Activated CD4-positive, alpha-beta memory T cell treated with anti-CD3 and anti-CD28 coated beads, Interleukin-2, amount 10 ng/mL, durations not matched to agents 7 days and 5 days (primary cell): ENCODE measurements around the gene ZNF438. TPM values are rescaled to one million over a fixed set of nuclear protein-coding genes. Genes with fewer than 3 reads are reported as not detected.

Source experiments
- CTCF ChIA-PET: fragments of 350-600 bp; sonication (Branson Sonifier 250); formaldehyde crosslinking; loops from one replicate; lab custom pipeline; 2021; ENCODE audit warnings: antibody characterized with exemption, inconsistent platforms; lab: Charles Lee
- POLR2A ChIA-PET: fragments of 350-600 bp; sonication (Branson Sonifier 250); formaldehyde crosslinking; loops from one replicate; lab custom pipeline; 2021; ENCODE audit warnings: antibody characterized with exemption; lab: Charles Lee
- DNase-seq: peaks from one replicate; pipeline ENCODE4 v3.0.0-alpha.2; 2020
- H3K27ac Mint-ChIP-seq: one replicate; pipeline ENCODE4 v1.8.0; 2021; ENCODE audit warnings: mild to moderate bottlenecking, mixed read lengths
- H3K27me3 Mint-ChIP-seq: one replicate; pipeline ENCODE4 v1.8.0; 2021; ENCODE audit warnings: mixed read lengths
- H3K36me3 Mint-ChIP-seq: one replicate; pipeline ENCODE4 v1.8.0; 2021; ENCODE audit warnings: low read depth, mixed read lengths
- H3K4me1 Mint-ChIP-seq: one replicate; pipeline ENCODE4 v1.8.0; 2021; ENCODE audit warnings: mixed read lengths
- H3K4me3 Mint-ChIP-seq: one replicate; pipeline ENCODE4 v1.8.0; 2021; ENCODE audit warnings: mild to moderate bottlenecking, mixed read lengths
- H3K9me3 Mint-ChIP-seq: one replicate; pipeline ENCODE4 v1.8.0; 2021; ENCODE audit warnings: mixed read lengths
- total RNA-seq, 2 experiments: library from RNA; stranded (reverse); gene quantifications; one replicate each; pipeline ENCODE4 v1.2.3, GENCODE V29; 2021

Gene ZNF438
- total RNA-seq, 2 experiments from 2014 or later = 6.3 to 6.5 TPM

- Mint-ChIP-seq H3K27ac (no peak overlapping the region), H3K4me3 (no peak overlapping the region), H3K9me3 (no peaks in the 10 kb centered on the region), H3K4me1 (no peaks in the 10 kb centered on the region), H3K27me3 (no peaks in the 10 kb centered on the region), H3K36me3 (no peaks in the 10 kb centered on the region)
- POLR2A ChIA-PET = no interaction called here
- CTCF ChIA-PET = interaction anchor here (0.7 kb wide), 1 partner anchor 50 kb away, joined by 3 read pairs; no protein-coding TSS in a partner anchor
- DNase-seq = no peak
Measured at GRCh38 chr10:30833628-30833970, 198.1 kb downstream of the ZNF438 start.

- H3K4me3 Mint-ChIP-seq = no peak overlapping the region
- no peak overlapping the region for H3K27ac Mint-ChIP-seq
- ChIA-PET POLR2A (no interaction called here), CTCF (no interaction called here)
- no peaks in the 10 kb centered on the region for H3K27me3 Mint-ChIP-seq
- no peaks in the 10 kb centered on the region for H3K4me1 Mint-ChIP-seq
- no peak for DNase-seq
- H3K36me3 Mint-ChIP-seq = no peaks in the 10 kb centered on the region
- H3K9me3 Mint-ChIP-seq = no peaks in the 10 kb centered on the region
Measured at GRCh38 chr10:30832749-30833627, 198.7 kb downstream of the ZNF438 start.

- H3K27ac Mint-ChIP-seq = no peak overlapping the region
Measured at GRCh38 chr10:30832001-30832748, 199.5 kb downstream of the ZNF438 start.

GRCh38 chr10:30831426-30831825, 200.2 kb downstream of the ZNF438 start:
- H3K27me3 Mint-ChIP-seq = no peaks in the 10 kb centered on the region
- DNase-seq = no peak
- H3K4me1 Mint-ChIP-seq = no peaks in the 10 kb centered on the region
- ChIA-PET CTCF (no interaction called here), POLR2A (no interaction called here)
- no peak overlapping the region for H3K4me3 Mint-ChIP-seq
- no peaks in the 10 kb centered on the region for H3K36me3 Mint-ChIP-seq
- H3K9me3 Mint-ChIP-seq = no peaks in the 10 kb centered on the region
- no peak overlapping the region for H3K27ac Mint-ChIP-seq

More at GRCh38 chr10:30832001-30832748, 199.5 kb downstream of the ZNF438 start:
- POLR2A ChIA-PET = no interaction called here
- no peaks in the 10 kb centered on the region for H3K27me3 Mint-ChIP-seq
- no peaks in the 10 kb centered on the region for H3K4me1 Mint-ChIP-seq
- CTCF ChIA-PET = no interaction called here
- H3K4me3 Mint-ChIP-seq = no peak overlapping the region
- no peak for DNase-seq
- no peaks in the 10 kb centered on the region for H3K36me3 Mint-ChIP-seq
- H3K9me3 Mint-ChIP-seq = no peaks in the 10 kb centered on the region

- ChIA-PET POLR2A (no interaction called here), CTCF (interaction anchor here (1.0 kb wide), 1 partner anchor 12 kb away, joined by 3 read pairs; no protein-coding TSS in a partner anchor)
- no peak for DNase-seq
- H3K27ac Mint-ChIP-seq = no peak overlapping the region
- no peaks in the 10 kb centered on the region for H3K9me3 Mint-ChIP-seq
- H3K36me3 Mint-ChIP-seq = no peaks in the 10 kb centered on the region
- no peaks in the 10 kb centered on the region for H3K4me1 Mint-ChIP-seq
- H3K4me3 Mint-ChIP-seq = no peak overlapping the region
- no peaks in the 10 kb centered on the region for H3K27me3 Mint-ChIP-seq
Measured at GRCh38 chr10:30830315-30831230, 201.1 kb downstream of the ZNF438 start.

GRCh38 chr10:30829901-30830300, 201.8 kb downstream of the ZNF438 start:
- no peak for DNase-seq
- no peaks in the 10 kb centered on the region for H3K36me3 Mint-ChIP-seq
- H3K9me3 Mint-ChIP-seq = no peaks in the 10 kb centered on the region
- no peaks in the 10 kb centered on the region for H3K27me3 Mint-ChIP-seq
- CTCF ChIA-PET = interaction anchor here (1.0 kb wide), 1 partner anchor 11 kb away, joined by 3 read pairs; no protein-coding TSS in a partner anchor
- H3K4me1 Mint-ChIP-seq = no peaks in the 10 kb centered on the region
- no peak overlapping the region for H3K4me3 Mint-ChIP-seq
- no peak overlapping the region for H3K27ac Mint-ChIP-seq
- POLR2A ChIA-PET = no interaction called here

GRCh38 chr10:30828680-30829079, 203.0 kb downstream of the ZNF438 start:
- ChIA-PET CTCF (no interaction called here), POLR2A (no interaction called here)
- Mint-ChIP-seq H3K9me3 (no peaks in the 10 kb centered on the region), H3K27me3 (no peaks in the 10 kb centered on the region), H3K4me1 (no peaks in the 10 kb centered on the region), H3K4me3 (no peak overlapping the region), H3K27ac (no peak overlapping the region), H3K36me3 (no peaks in the 10 kb centered on the region)
- no peak for DNase-seq

- Mint-ChIP-seq H3K27me3 (no peaks in the 10 kb centered on the region), H3K4me1 (no peaks in the 10 kb centered on the region)
- POLR2A ChIA-PET = no interaction called here
Measured at GRCh38 chr10:30828164-30828563, 203.5 kb downstream of the ZNF438 start.

GRCh38 chr10:30827531-30828120, 204.0 kb downstream of the ZNF438 start:
- CTCF ChIA-PET = no interaction called here
- POLR2A ChIA-PET = no interaction called here
- Mint-ChIP-seq H3K27me3 (no peaks in the 10 kb centered on the region), H3K4me1 (no peaks in the 10 kb centered on the region), H3K9me3 (no peaks in the 10 kb centered on the region), H3K36me3 (no peaks in the 10 kb centered on the region), H3K27ac (no peak overlapping the region), H3K4me3 (no peak overlapping the region)
- DNase-seq = no peak

More at GRCh38 chr10:30828164-30828563, 203.5 kb downstream of the ZNF438 start:
- Mint-ChIP-seq H3K9me3 (no peaks in the 10 kb centered on the region), H3K36me3 (no peaks in the 10 kb centered on the region), H3K27ac (no peak overlapping the region), H3K4me3 (no peak overlapping the region)
- CTCF ChIA-PET = no interaction called here
- DNase-seq = no peak

GRCh38 chr10:30826679-30827078, 205.0 kb downstream of the ZNF438 start:
- Mint-ChIP-seq H3K4me1 (no peaks in the 10 kb centered on the region), H3K36me3 (no peaks in the 10 kb centered on the region), H3K9me3 (no peaks in the 10 kb centered on the region), H3K27ac (no peak overlapping the region), H3K27me3 (no peaks in the 10 kb centered on the region), H3K4me3 (no peak overlapping the region)
- CTCF ChIA-PET = interaction anchor here (1.5 kb wide), 1 partner anchor 41 kb away, joined by 3 read pairs; no protein-coding TSS in a partner anchor
- DNase-seq = no peak
- POLR2A ChIA-PET = no interaction called here

- POLR2A ChIA-PET = no interaction called here
- Mint-ChIP-seq H3K4me3 (no peak overlapping the region), H3K27ac (no peak overlapping the region), H3K9me3 (no peaks in the 10 kb centered on the region), H3K4me1 (no peaks in the 10 kb centered on the region), H3K27me3 (no peaks in the 10 kb centered on the region), H3K36me3 (no peaks in the 10 kb centered on the region)
- CTCF ChIA-PET = interaction anchor here (1.5 kb wide), 1 partner anchor 40 kb away, joined by 3 read pairs; no protein-coding TSS in a partner anchor
- DNase-seq = no peak
Measured at GRCh38 chr10:30825495-30825894, 206.2 kb downstream of the ZNF438 start.

GRCh38 chr10:30825022-30825421, 206.6 kb downstream of the ZNF438 start:
- Mint-ChIP-seq H3K9me3 (no peaks in the 10 kb centered on the region), H3K36me3 (no peaks in the 10 kb centered on the region), H3K27me3 (no peaks in the 10 kb centered on the region), H3K4me3 (no peak overlapping the region), H3K27ac (no peak overlapping the region), H3K4me1 (no peaks in the 10 kb centered on the region)
- ChIA-PET CTCF (no interaction called here), POLR2A (no interaction called here)
- no peak for DNase-seq
